K562 (cell line): ENCODE results near the gene PFKL. TPM values are rescaled to one million over a fixed set of nuclear protein-coding genes. Genes with fewer than 3 reads are reported as not detected.

Source experiments
- polyA plus RNA-seq, 8 experiments: library from polyadenylated mRNA; depleted of rRNA in 4 of 8; stranded (reverse) in 5 of 8; unstranded in 3 of 8; fragments of >200 nt; fragmentation: Nextera tagmentation in 2 of 8; fragmentation: Illumina TruSeq in 1 of 8; extraction: Ambion mirVana in 2 of 8; extraction: Trizol in 1 of 8; gene quantifications; 2 replicates each; pipeline versions ENCODE4 v1.2.1 to v1.2.3, GENCODE V29; 2011 to 2014; ENCODE audit warnings: inconsistent platforms in 1 of 8, missing spikeins in 1 of 8
- total RNA-seq, 7 experiments: library from RNA; depleted of rRNA in 6 of 7; stranded (reverse); fragments of >200 nt in 6 of 7; fragmentation: Illumina TruSeq in 2 of 7; extraction: Trizol in 2 of 7; gene quantifications; 2 replicates each; pipeline versions ENCODE4 v1.2.1 to v1.2.3, GENCODE V29; 2011 to 2021; ENCODE audit warnings: low replicate concordance in 1 of 7

The PFKL gene
- total and polyA plus RNA-seq, 9 of the 15 experiments (the other 6 are each of a cell fraction or from before 2014, with no cell fraction given): 1.1 to 124 (median 45.6) TPM

Other genes with a start within 250 kb of the PFKL start
Only the 7 nearest of the 9 such genes appear.
- gene GATD3, start 166.4 kb upstream of the PFKL start, total RNA-seq (2014; rRNA removed): 45.4 and 64.8 TPM in 2 replicates
- gene GATD3, start 166.4 kb upstream of the PFKL start, total RNA-seq (2014; rRNA removed; fragmentation: Illumina TruSeq; extraction: Trizol): 20.4 and 26.6 TPM in 2 replicates
- 37.8 and 39.5 TPM in 2 replicates for gene GATD3, start 166.4 kb upstream of the PFKL start, total RNA-seq (2015; rRNA removed; fragmentation: Illumina TruSeq; extraction: Trizol)
- 70.1 and 77.0 TPM in 2 replicates for gene GATD3, start 166.4 kb upstream of the PFKL start, total RNA-seq (2021)
- 45.4 and 47.3 TPM in 2 replicates for gene GATD3, start 166.4 kb upstream of the PFKL start, polyA plus RNA-seq (2011; rRNA removed)
- gene GATD3, start 166.4 kb upstream of the PFKL start, polyA plus RNA-seq (2014; fragmentation: Illumina TruSeq; extraction: Trizol): 25.3 and 36.6 TPM in 2 replicates
- gene GATD3, start 166.4 kb upstream of the PFKL start, polyA plus RNA-seq (2014; fragmentation: Nextera tagmentation; extraction: Ambion mirVana): 10 to 100 TPM; 11.2 to 24.9 TPM
- gene GATD3, start 166.4 kb upstream of the PFKL start, polyA plus RNA-seq (2014; rRNA removed): 65.4 and 78.6 TPM in 2 replicates
- gene ICOSLG, start 59.1 kb upstream of the PFKL start, total RNA-seq (2014; rRNA removed): 0.18 and 0.24 TPM in 2 replicates
- 0.07 TPM in 1 of 2 replicates, not detected in the other for gene ICOSLG, start 59.1 kb upstream of the PFKL start, total RNA-seq (2014; rRNA removed; fragmentation: Illumina TruSeq; extraction: Trizol)
- gene ICOSLG, start 59.1 kb upstream of the PFKL start, total RNA-seq (2015; rRNA removed; fragmentation: Illumina TruSeq; extraction: Trizol): 0.07 and 0.19 TPM in 2 replicates
- gene ICOSLG, start 59.1 kb upstream of the PFKL start, total RNA-seq (2021): 0.34 and 0.62 TPM in 2 replicates
- gene ICOSLG, start 59.1 kb upstream of the PFKL start, polyA plus RNA-seq (2011; rRNA removed): 1.4 and 2.8 TPM in 2 replicates
- 0.15 and 0.39 TPM in 2 replicates for gene ICOSLG, start 59.1 kb upstream of the PFKL start, polyA plus RNA-seq (2014; fragmentation: Illumina TruSeq; extraction: Trizol)
- gene ICOSLG, start 59.1 kb upstream of the PFKL start, polyA plus RNA-seq (2014; fragmentation: Nextera tagmentation; extraction: Ambion mirVana): under 1 TPM; 0.01 TPM
- gene ICOSLG, start 59.1 kb upstream of the PFKL start, polyA plus RNA-seq (2014; rRNA removed): 0.15 and 0.23 TPM in 2 replicates
- 0.12 TPM in 1 of 2 replicates, not detected in the other for gene DNMT3L, start 38.2 kb upstream of the PFKL start, total RNA-seq (2014; rRNA removed)
- gene DNMT3L, start 38.2 kb upstream of the PFKL start, total RNA-seq (2014; rRNA removed; fragmentation: Illumina TruSeq; extraction: Trizol): not detected in 2 replicates
- not detected in 2 replicates for gene DNMT3L, start 38.2 kb upstream of the PFKL start, total RNA-seq (2015; rRNA removed; fragmentation: Illumina TruSeq; extraction: Trizol)
- not detected in 2 replicates for gene DNMT3L, start 38.2 kb upstream of the PFKL start, total RNA-seq (2021)
- gene DNMT3L, start 38.2 kb upstream of the PFKL start, polyA plus RNA-seq (2011; rRNA removed): 0.09 TPM in 1 of 2 replicates, not detected in the other
- gene DNMT3L, start 38.2 kb upstream of the PFKL start, polyA plus RNA-seq (2014; fragmentation: Illumina TruSeq; extraction: Trizol): not detected in 2 replicates
- gene DNMT3L, start 38.2 kb upstream of the PFKL start, polyA plus RNA-seq (2014; fragmentation: Nextera tagmentation; extraction: Ambion mirVana): not detected
- 0.08 TPM in 1 of 2 replicates, not detected in the other for gene DNMT3L, start 38.2 kb upstream of the PFKL start, polyA plus RNA-seq (2014; rRNA removed)
- gene AIRE, start 14.2 kb upstream of the PFKL start, total RNA-seq (2014; rRNA removed): not detected in 2 replicates
- not detected in 2 replicates for gene AIRE, start 14.2 kb upstream of the PFKL start, total RNA-seq (2014; rRNA removed; fragmentation: Illumina TruSeq; extraction: Trizol)
- not detected in 2 replicates for gene AIRE, start 14.2 kb upstream of the PFKL start, total RNA-seq (2015; rRNA removed; fragmentation: Illumina TruSeq; extraction: Trizol)
- not detected in 2 replicates for gene AIRE, start 14.2 kb upstream of the PFKL start, total RNA-seq (2021)
- gene AIRE, start 14.2 kb upstream of the PFKL start, polyA plus RNA-seq (2011; rRNA removed): not detected in 2 replicates
- not detected in 2 replicates for gene AIRE, start 14.2 kb upstream of the PFKL start, polyA plus RNA-seq (2014; fragmentation: Illumina TruSeq; extraction: Trizol)
- gene AIRE, start 14.2 kb upstream of the PFKL start, polyA plus RNA-seq (2014; fragmentation: Nextera tagmentation; extraction: Ambion mirVana): under 1 TPM in 1 of 2 experiments, not detected in 1; 0.01 TPM
- not detected in 2 replicates for gene AIRE, start 14.2 kb upstream of the PFKL start, polyA plus RNA-seq (2014; rRNA removed)
- 12.6 and 17.3 TPM in 2 replicates for gene CFAP410, start 39.3 kb downstream of the PFKL start, total RNA-seq (2014; rRNA removed)
- 0.35 and 0.55 TPM in 2 replicates for gene CFAP410, start 39.3 kb downstream of the PFKL start, total RNA-seq (2014; rRNA removed; fragmentation: Illumina TruSeq; extraction: Trizol)
- 2.6 and 2.7 TPM in 2 replicates for gene CFAP410, start 39.3 kb downstream of the PFKL start, total RNA-seq (2015; rRNA removed; fragmentation: Illumina TruSeq; extraction: Trizol)
- 7.6 and 8.3 TPM in 2 replicates for gene CFAP410, start 39.3 kb downstream of the PFKL start, total RNA-seq (2021)
- gene CFAP410, start 39.3 kb downstream of the PFKL start, polyA plus RNA-seq (2011; rRNA removed): 2.3 and 5.5 TPM in 2 replicates
- 0.52 and 2.1 TPM in 2 replicates for gene CFAP410, start 39.3 kb downstream of the PFKL start, polyA plus RNA-seq (2014; fragmentation: Illumina TruSeq; extraction: Trizol)
- gene CFAP410, start 39.3 kb downstream of the PFKL start, polyA plus RNA-seq (2014; fragmentation: Nextera tagmentation; extraction: Ambion mirVana): under 1 TPM; 0.07 to 0.18 TPM
- 6.5 and 8.1 TPM in 2 replicates for gene CFAP410, start 39.3 kb downstream of the PFKL start, polyA plus RNA-seq (2014; rRNA removed)
- 1.5 and 2.1 TPM in 2 replicates for gene TRPM2, start 53.6 kb downstream of the PFKL start, total RNA-seq (2014; rRNA removed)
- 0.29 and 0.33 TPM in 2 replicates for gene TRPM2, start 53.6 kb downstream of the PFKL start, total RNA-seq (2014; rRNA removed; fragmentation: Illumina TruSeq; extraction: Trizol)
- 2.0 and 2.2 TPM in 2 replicates for gene TRPM2, start 53.6 kb downstream of the PFKL start, total RNA-seq (2015; rRNA removed; fragmentation: Illumina TruSeq; extraction: Trizol)
- gene TRPM2, start 53.6 kb downstream of the PFKL start, total RNA-seq (2021): 1.9 and 2.1 TPM in 2 replicates
- gene TRPM2, start 53.6 kb downstream of the PFKL start, polyA plus RNA-seq (2011; rRNA removed): 0.34 and 0.36 TPM in 2 replicates
- 0.98 and 1.7 TPM in 2 replicates for gene TRPM2, start 53.6 kb downstream of the PFKL start, polyA plus RNA-seq (2014; fragmentation: Illumina TruSeq; extraction: Trizol)
- gene TRPM2, start 53.6 kb downstream of the PFKL start, polyA plus RNA-seq (2014; fragmentation: Nextera tagmentation; extraction: Ambion mirVana): not detected
- gene TRPM2, start 53.6 kb downstream of the PFKL start, polyA plus RNA-seq (2014; rRNA removed): 0.82 and 2.0 TPM in 2 replicates
- not detected in 2 replicates for gene LRRC3, start 155.5 kb downstream of the PFKL start, total RNA-seq (2014; rRNA removed)
- gene LRRC3, start 155.5 kb downstream of the PFKL start, total RNA-seq (2014; rRNA removed; fragmentation: Illumina TruSeq; extraction: Trizol): not detected in 2 replicates
- gene LRRC3, start 155.5 kb downstream of the PFKL start, total RNA-seq (2015; rRNA removed; fragmentation: Illumina TruSeq; extraction: Trizol): not detected in 2 replicates
- gene LRRC3, start 155.5 kb downstream of the PFKL start, total RNA-seq (2021): 0.04 TPM in 2 replicates
- 0.03 and 0.04 TPM in 2 replicates for gene LRRC3, start 155.5 kb downstream of the PFKL start, polyA plus RNA-seq (2011; rRNA removed)
- gene LRRC3, start 155.5 kb downstream of the PFKL start, polyA plus RNA-seq (2014; fragmentation: Illumina TruSeq; extraction: Trizol): not detected in 2 replicates
- not detected for gene LRRC3, start 155.5 kb downstream of the PFKL start, polyA plus RNA-seq (2014; fragmentation: Nextera tagmentation; extraction: Ambion mirVana)
- 0.03 TPM in 1 of 2 replicates, not detected in the other for gene LRRC3, start 155.5 kb downstream of the PFKL start, polyA plus RNA-seq (2014; rRNA removed)